Fibroblast of lung (primary cell): ENCODE data around the gene PAK4. TPM values are rescaled to one million over a fixed set of nuclear protein-coding genes. Genes with fewer than 3 reads are reported as not detected.

Source experiments
- DNase-seq, 2 donors: peaks; one replicate each; pipeline versions ENCODE4 v3.0.0 to v3.0.0-alpha.2; 2010; ENCODE audit warnings: low read depth in 2 of 2
- H2AFZ ChIP-seq: 2 replicates; pipeline ENCODE4 v1.5.1; 2012; ENCODE audit warnings: low read length, control low read depth, inconsistent platforms
- H3K27ac ChIP-seq: 2 replicates; pipeline ENCODE4 v1.5.1; 2011; ENCODE audit warnings: low read length, control low read depth; ENCODE audit not compliant: insufficient read depth
- H3K27me3 ChIP-seq: 2 replicates; pipeline ENCODE4 v1.5.1; 2011; ENCODE audit warnings: mild to moderate bottlenecking, low read length; ENCODE audit not compliant: control insufficient read depth, insufficient read depth
- H3K36me3 ChIP-seq: 2 replicates; pipeline ENCODE4 v1.5.1; 2011; ENCODE audit warnings: low read length; ENCODE audit not compliant: control insufficient read depth, insufficient read depth
- H3K4me1 ChIP-seq: 2 replicates; pipeline ENCODE4 v1.5.1; 2011; ENCODE audit warnings: low read length; ENCODE audit not compliant: control insufficient read depth, insufficient read depth; ENCODE audit errors: extremely low read depth
- H3K4me2 ChIP-seq: 2 replicates; pipeline ENCODE4 v1.5.1; 2011; ENCODE audit warnings: low read length, control low read depth; ENCODE audit not compliant: insufficient read depth; ENCODE audit errors: extremely low read depth
- H3K4me3 ChIP-seq, 4 experiments: fragments of 200-600 bp in 1 of 4; sonication (generic) in 1 of 4; replicated peaks in 1 of 4; 2 replicates each; pipeline ENCODE4 v1.5.1; 2011 to 2016; ENCODE audit warnings: low read length in 4 of 4, low read depth in 3 of 4, mild to moderate bottlenecking in 3 of 4, control low read depth in 2 of 4, inconsistent platforms in 1 of 4, mixed read lengths in 1 of 4; ENCODE audit not compliant: insufficient read depth in 1 of 4; ENCODE audit errors: control extremely low read depth in 1 of 4
- H3K79me2 ChIP-seq: 2 replicates; pipeline ENCODE4 v1.5.1; 2012; ENCODE audit warnings: mild to moderate bottlenecking, low read length, inconsistent platforms; ENCODE audit not compliant: control insufficient read depth, insufficient read depth
- H3K9ac ChIP-seq: 2 replicates; pipeline ENCODE4 v1.5.1; 2011; ENCODE audit warnings: mild to moderate bottlenecking, low read length, control low read depth; ENCODE audit not compliant: insufficient read depth
- H3K9me3 ChIP-seq: 2 replicates; pipeline ENCODE4 v1.5.1; 2012; ENCODE audit warnings: low read depth, low read length; ENCODE audit not compliant: control insufficient read depth, insufficient read depth
- H4K20me1 ChIP-seq: 2 replicates; pipeline ENCODE4 v1.5.1; 2011; ENCODE audit warnings: low read length; ENCODE audit not compliant: control insufficient read depth, insufficient read depth; ENCODE audit errors: extremely low read depth
- EZH2 ChIP-seq: IDR thresholded peaks from 2 replicates; pipeline ENCODE4 v1.5.1; 2012; ENCODE audit warnings: low read length, control low read depth, mild to moderate bottlenecking; ENCODE audit errors: missing control alignments
- polyA plus RNA-seq, 2 donors: library from polyadenylated mRNA; depleted of rRNA in 1 of 2; stranded (reverse) in 1 of 2; unstranded in 1 of 2; fragments of >200 nt; gene quantifications; 2 replicates each; pipeline ENCODE4 v1.2.1, GENCODE V29; 2011 to 2012; ENCODE audit warnings: missing spikeins in 1 of 2
- total RNA-seq: library from RNA; depleted of rRNA; stranded (reverse); fragments of >200 nt; gene quantifications from 2 replicates; pipeline ENCODE4 v1.2.1, GENCODE V29; 2014
- TF ChIP-seq, protein P1 (sequence below), 2 donors: IDR thresholded peaks in 1 of 2; conservative IDR thresholded peaks in 1 of 2; 1 replicate in 1 of 2; 2 replicates in 1 of 2; pipeline ENCODE4 v1.5.1; 2011 to 2012; ENCODE audit warnings: low read length in 2 of 2, control low read depth in 1 of 2, inconsistent platforms in 1 of 2, low read depth in 1 of 2, mild to moderate bottlenecking in 1 of 2

Gene PAK4
- total and polyA plus RNA-seq, 2 donors (not counting 1 experiment from before 2014, with no cell fraction given), result 4.6 to 8.4 TPM

- H3K4me2 ChIP-seq, result no peak overlapping the region
- H3K27me3 ChIP-seq, result peaks cover 13% of the 10 kb centered on the region
These were observed 77.4 kb downstream of the PAK4 start for GRCh38 chr19:39202998-39203355.

DNA sequence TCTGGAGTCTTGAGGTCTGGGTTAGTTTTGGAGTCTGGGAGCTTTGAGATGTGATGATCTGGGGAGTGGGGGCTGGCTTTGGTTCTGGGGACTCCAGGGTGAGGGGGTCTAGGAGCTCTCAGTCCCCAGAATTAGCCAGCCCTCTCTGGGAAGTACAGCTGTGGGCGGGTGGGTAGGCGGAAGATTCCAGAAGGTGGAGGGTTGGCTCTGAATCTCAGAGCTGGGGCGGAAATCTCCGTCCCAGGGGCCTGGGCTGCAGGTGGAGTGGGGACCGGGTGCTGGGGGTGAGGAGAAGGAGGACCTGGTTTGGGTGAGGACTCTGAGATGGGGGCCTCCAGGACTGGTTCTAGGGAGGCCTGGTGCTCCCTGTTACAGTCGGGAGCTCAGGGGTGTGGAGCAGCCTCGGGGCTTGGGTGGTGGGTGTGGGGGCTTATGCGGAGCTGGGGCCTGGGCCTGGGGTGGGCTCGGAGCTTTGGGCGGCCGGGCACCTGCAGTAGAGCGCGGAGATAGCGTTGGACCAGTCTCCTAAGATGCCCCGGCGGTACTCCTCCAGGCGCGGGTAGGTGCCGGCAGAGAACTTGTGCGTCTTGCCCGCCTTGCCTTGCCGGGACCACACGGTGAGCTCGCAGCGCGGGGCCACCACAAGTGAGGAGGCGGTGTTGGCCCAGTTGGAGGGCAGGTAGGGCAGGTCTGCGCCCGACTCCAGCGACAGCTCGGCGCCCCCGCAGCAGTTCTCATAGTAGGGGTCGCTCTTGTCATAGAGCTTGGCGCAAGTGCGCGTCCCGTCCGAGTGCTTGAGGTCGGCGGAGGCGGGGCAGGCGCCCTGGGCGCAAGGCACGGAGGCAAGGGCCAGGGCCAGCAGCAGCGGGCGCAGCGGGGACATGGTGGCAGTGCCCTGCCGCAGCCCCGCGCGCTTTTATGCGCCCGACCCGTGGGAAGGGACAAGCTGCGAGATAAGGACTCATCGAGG lies 78.1 kb downstream of the PAK4 start, which contains the start of gene SYCN:
Gene SYCN, minus strand, starts transcription at position 892 of the 970 bp plus-strand sequence. Its CDS starts 9 bp downstream, at position 883.
- no peak within 1 kb of the TSS for H3K9ac ChIP-seq
- no peaks in the 10 kb centered on the region for H4K20me1 ChIP-seq
- DNase-seq, result no peak
- no peak within 1 kb of the TSS for H3K27ac ChIP-seq
- no peak within 1 kb of the TSS for H3K4me2 ChIP-seq
- no peaks in the 10 kb centered on the region for H3K4me1 ChIP-seq
- no peaks in the 10 kb centered on the region for H3K9me3 ChIP-seq
- H3K79me2 ChIP-seq, result no peaks in the 10 kb centered on the region
- H3K4me3 ChIP-seq, result no peak within 1 kb of the TSS
- H2AFZ ChIP-seq, result no peak within 1 kb of the TSS
- H3K27me3 ChIP-seq, result peaks cover 10% of the 10 kb centered on the region
- H3K36me3 ChIP-seq, result no peaks in the 10 kb centered on the region
- no peak for TF ChIP-seq EZH2
- TF ChIP-seq, protein P1, sequence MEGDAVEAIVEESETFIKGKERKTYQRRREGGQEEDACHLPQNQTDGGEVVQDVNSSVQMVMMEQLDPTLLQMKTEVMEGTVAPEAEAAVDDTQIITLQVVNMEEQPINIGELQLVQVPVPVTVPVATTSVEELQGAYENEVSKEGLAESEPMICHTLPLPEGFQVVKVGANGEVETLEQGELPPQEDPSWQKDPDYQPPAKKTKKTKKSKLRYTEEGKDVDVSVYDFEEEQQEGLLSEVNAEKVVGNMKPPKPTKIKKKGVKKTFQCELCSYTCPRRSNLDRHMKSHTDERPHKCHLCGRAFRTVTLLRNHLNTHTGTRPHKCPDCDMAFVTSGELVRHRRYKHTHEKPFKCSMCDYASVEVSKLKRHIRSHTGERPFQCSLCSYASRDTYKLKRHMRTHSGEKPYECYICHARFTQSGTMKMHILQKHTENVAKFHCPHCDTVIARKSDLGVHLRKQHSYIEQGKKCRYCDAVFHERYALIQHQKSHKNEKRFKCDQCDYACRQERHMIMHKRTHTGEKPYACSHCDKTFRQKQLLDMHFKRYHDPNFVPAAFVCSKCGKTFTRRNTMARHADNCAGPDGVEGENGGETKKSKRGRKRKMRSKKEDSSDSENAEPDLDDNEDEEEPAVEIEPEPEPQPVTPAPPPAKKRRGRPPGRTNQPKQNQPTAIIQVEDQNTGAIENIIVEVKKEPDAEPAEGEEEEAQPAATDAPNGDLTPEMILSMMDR (conservative IDR thresholded peaks at IDR 0.05 in 1 of 2, IDR thresholded peaks at IDR 0.05 in 1 of 2; ENCODE audit: low read depth in 1 of 2, low read length in 2 of 2), result no peak

More at GRCh38 chr19:39202998-39203355, 77.4 kb downstream of the PAK4 start:
- H4K20me1 ChIP-seq, result no peaks in the 10 kb centered on the region
- no peaks in the 10 kb centered on the region for H3K79me2 ChIP-seq
- no peak overlapping the region for H3K4me3 ChIP-seq
- no peak for DNase-seq
- no peaks in the 10 kb centered on the region for H3K4me1 ChIP-seq
- H3K27ac ChIP-seq, result no peak overlapping the region
- TF ChIP-seq, protein P1 (conservative IDR thresholded peaks at IDR 0.05 in 1 of 2, IDR thresholded peaks at IDR 0.05 in 1 of 2; ENCODE audit: low read depth in 1 of 2, low read length in 2 of 2), result no peak
- TF ChIP-seq EZH2, result no peak
- H3K9me3 ChIP-seq, result no peaks in the 10 kb centered on the region
- H2AFZ ChIP-seq, result no peak overlapping the region
- H3K9ac ChIP-seq, result no peak overlapping the region
- H3K36me3 ChIP-seq, result no peaks in the 10 kb centered on the region

GRCh38 chr19:39205449-39205764 lies 79.8 kb downstream of the PAK4 start:
- H3K27ac ChIP-seq, result no peak overlapping the region
- H3K79me2 ChIP-seq, result no peaks in the 10 kb centered on the region
- H3K4me1 ChIP-seq, result no peaks in the 10 kb centered on the region
- no peak for DNase-seq
- TF ChIP-seq, protein P1 (conservative IDR thresholded peaks at IDR 0.05 in 1 of 2, IDR thresholded peaks at IDR 0.05 in 1 of 2; ENCODE audit: low read depth in 1 of 2, low read length in 2 of 2), result no peak
- TF ChIP-seq EZH2, result no peak
- no peak overlapping the region for H2AFZ ChIP-seq
- no peak overlapping the region for H3K4me2 ChIP-seq
- peaks cover 8% of the 10 kb centered on the region for H3K27me3 ChIP-seq
- H4K20me1 ChIP-seq, result no peaks in the 10 kb centered on the region
- H3K9ac ChIP-seq, result no peak overlapping the region
- H3K9me3 ChIP-seq, result no peaks in the 10 kb centered on the region
- H3K4me3 ChIP-seq, result no peak overlapping the region
- H3K36me3 ChIP-seq, result no peaks in the 10 kb centered on the region
